ENCODE data around the gene UBXN7.

Gene UBXN7

GRCh38 chr3:196431181-196432136, 768 bp downstream of the UBXN7 start (continued):
- TF ChIP-seq ZNF658 (tag by site-specific recombination; IDR thresholded peaks at IDR 0.05) (no peak), ZNF629 (tag by site-specific recombination; IDR thresholded peaks at IDR 0.05) (no peak), ZNF501 (tag by site-specific recombination; IDR thresholded peaks at IDR 0.05) (no peak), ZNF114 (tag by site-specific recombination; IDR thresholded peaks at IDR 0.05) (no peak), ZSCAN23 (tag by site-specific recombination; IDR thresholded peaks at IDR 0.05) (no peak), ZNF223 (tag by site-specific recombination; IDR thresholded peaks at IDR 0.05) (no peak), ZNF707 (tag by site-specific recombination; IDR thresholded peaks at IDR 0.05) (no peak), ZNF394 (tag by site-specific recombination; IDR thresholded peaks at IDR 0.05; ENCODE audit: borderline replicate concordance) (no peak), ZNF280D (tag by site-specific recombination; IDR thresholded peaks at IDR 0.05) (no peak), ZBTB20 (tag by site-specific recombination; IDR thresholded peaks at IDR 0.05) (peak; percentile 86), ZNF133 (tag by site-specific recombination; IDR thresholded peaks at IDR 0.05) (no peak), ZSCAN4 (tag by site-specific recombination; IDR thresholded peaks at IDR 0.05) (no peak), ZSCAN30 (tag by site-specific recombination; IDR thresholded peaks at IDR 0.05) (no peak), ZFP37 (tag by site-specific recombination; IDR thresholded peaks at IDR 0.05) (no peak), ZNF513 (tag by site-specific recombination; IDR thresholded peaks at IDR 0.05) (peak; percentile 55), ZNF184 (tag by site-specific recombination; IDR thresholded peaks at IDR 0.05) (peak; percentile 87), ZNF544 (tag by site-specific recombination; IDR thresholded peaks at IDR 0.05) (no peak), CTCF (tag by site-specific recombination; IDR thresholded peaks at IDR 0.05) (no peak), ZNF791 (tag by site-specific recombination; IDR thresholded peaks at IDR 0.05) (no peak), ZNF837 (tag by site-specific recombination; IDR thresholded peaks at IDR 0.05) (no peak), ZNF530 (tag by site-specific recombination; IDR thresholded peaks at IDR 0.05; ENCODE audit: low read depth) (no peak), ZEB2 (tag by site-specific recombination; IDR thresholded peaks at IDR 0.05) (no peak), KLF7 (tag by site-specific recombination; IDR thresholded peaks at IDR 0.05; ENCODE audit: borderline replicate concordance) (no peak), KLF17 (tag by site-specific recombination; IDR thresholded peaks at IDR 0.05) (0 out of 2 replicates have a peak, but pooled peaks have one; percentile 13), BCL6B (tag by site-specific recombination; IDR thresholded peaks at IDR 0.05) (no peak), ZNF341 (tag by site-specific recombination; IDR thresholded peaks at IDR 0.05; ENCODE audit: low read depth) (no peak), ZNF37A (tag by site-specific recombination; IDR thresholded peaks at IDR 0.05) (no peak), KLF1 (tag by site-specific recombination; IDR thresholded peaks at IDR 0.05) (peak; percentile 67), ZNF514 (tag by site-specific recombination; IDR thresholded peaks at IDR 0.05) (no peak), ZNF660 (tag by site-specific recombination; IDR thresholded peaks at IDR 0.05) (no peak)

Measured in HEK293 (cell line).